Stimulated activated CD8-positive, alpha-beta memory T cell treated with anti-CD3 and anti-CD28 coated beads, Interleukin-2, amount 100 ng/mL, for 48 hours (primary cell): ENCODE results near the gene GRAMD1B.

Experiments used
- DNase-seq, 2 donors: peaks; one replicate each; pipeline ENCODE4 v3.0.0-alpha.2; 2020; ENCODE audit warnings: low read depth in 2 of 2

The GRAMD1B gene

GRCh38 chr11:123429913-123430720 lies at the start of gene GRAMD1B:
TSS of gene GRAMD1B (plus strand) at chr11:123430269. CDS start at chr11:123430793, 524 bp downstream.
- DNase-seq: peak; percentile 67 to 71

DNA sequence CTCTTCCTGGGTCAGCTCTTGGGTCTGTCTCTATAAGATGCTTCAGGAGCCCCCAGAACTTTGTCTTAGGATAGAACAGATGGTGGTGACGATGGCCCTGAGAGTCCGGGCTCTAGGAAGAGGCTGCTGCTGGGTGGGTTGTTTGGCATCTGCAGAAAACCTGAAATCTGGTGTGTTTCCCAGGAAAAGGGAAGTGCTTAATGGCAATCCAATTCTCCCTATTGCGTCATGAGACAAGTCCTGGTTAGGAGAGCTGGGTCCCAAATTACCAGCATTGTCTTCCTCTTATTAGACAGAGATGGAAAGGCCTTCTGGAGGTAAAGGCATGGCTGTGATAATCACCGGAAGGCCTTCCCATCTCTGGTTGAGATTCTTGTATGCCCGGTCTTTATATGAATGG lies 48.9 kb upstream of the GRAMD1B start:
- DNase-seq: no peak

DNA sequence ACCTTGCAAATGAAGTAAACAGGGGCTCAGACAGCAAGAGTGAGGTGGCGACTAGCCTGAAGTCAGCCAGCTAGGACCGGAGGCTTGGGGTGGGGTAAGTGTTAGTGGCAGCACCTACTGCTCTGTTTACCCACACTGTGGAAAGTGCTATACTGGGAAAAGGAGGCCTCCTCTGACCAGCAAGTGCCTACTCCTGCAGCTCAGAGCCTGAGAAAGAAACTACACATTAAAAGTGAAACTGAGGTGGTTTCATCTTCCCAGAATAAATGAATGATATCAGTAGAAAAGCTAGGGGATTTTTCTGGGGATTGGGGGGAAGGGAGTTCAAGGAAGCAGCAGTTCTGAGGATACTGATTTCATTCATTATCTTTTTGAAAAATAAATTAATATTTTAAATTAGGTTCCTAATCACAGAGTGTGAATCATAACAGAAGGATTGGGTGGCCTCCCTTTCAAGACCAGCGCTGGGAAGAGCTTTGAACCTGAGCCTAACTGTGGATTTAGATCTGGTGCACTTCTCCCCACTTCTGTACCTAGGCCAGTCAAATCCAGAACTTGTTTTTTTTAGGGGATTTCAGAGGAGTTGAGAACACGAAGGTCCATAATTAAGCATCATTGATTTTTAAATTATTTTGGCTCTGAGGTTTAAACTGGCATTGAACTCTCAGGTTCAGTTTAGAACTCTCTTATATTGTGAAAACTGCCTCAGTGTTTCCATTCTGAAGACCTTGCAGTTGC lies 48.1 kb upstream of the GRAMD1B start:
- peak; percentile 45 to 59 for DNase-seq

DNA sequence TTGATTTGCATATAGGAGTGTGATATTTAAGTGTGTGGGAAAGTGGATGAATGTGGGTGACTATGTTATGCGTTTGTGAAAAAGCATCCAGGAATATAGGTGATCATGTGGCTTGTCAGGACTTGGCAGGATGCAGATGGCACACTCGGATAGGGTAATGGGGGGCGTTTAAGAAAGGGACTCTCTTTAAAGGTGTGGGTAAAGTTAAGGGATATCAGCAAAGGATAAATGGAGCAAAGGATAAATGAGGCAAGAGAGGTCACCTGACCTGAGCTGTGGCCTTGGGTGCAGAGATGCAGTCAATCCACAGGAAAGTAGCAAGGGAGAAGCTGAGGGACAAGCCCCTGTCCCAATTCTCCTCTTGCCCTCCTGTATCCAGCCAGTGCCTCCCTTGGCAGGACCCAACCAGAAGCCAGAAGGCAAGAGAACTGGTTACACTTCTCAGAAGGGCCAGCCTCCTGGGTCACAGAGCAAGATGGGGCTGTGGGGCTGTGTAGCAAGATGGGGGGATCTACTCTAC lies 47.5 kb upstream of the GRAMD1B start:
- DNase-seq: no peak

DNA sequence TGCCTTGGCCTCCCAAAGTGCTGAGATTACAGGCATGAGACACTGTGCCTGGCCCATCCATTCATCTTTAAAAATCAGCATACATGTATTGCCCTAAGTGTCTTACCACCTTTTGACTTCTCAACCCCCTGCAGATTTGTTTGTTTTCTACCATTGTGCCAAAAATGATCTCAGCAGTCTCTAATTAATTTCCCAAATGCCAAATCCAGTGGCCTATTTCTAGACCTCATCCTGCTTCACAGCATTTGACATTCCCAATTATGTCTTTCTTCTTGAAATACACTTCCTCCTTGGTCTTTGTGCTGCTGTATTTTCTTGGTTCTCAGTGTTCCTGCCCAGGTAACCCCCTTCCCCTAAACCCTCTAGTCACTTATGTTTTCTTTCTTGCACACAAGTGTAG lies 46.0 kb upstream of the GRAMD1B start:
- DNase-seq: no peak

DNA sequence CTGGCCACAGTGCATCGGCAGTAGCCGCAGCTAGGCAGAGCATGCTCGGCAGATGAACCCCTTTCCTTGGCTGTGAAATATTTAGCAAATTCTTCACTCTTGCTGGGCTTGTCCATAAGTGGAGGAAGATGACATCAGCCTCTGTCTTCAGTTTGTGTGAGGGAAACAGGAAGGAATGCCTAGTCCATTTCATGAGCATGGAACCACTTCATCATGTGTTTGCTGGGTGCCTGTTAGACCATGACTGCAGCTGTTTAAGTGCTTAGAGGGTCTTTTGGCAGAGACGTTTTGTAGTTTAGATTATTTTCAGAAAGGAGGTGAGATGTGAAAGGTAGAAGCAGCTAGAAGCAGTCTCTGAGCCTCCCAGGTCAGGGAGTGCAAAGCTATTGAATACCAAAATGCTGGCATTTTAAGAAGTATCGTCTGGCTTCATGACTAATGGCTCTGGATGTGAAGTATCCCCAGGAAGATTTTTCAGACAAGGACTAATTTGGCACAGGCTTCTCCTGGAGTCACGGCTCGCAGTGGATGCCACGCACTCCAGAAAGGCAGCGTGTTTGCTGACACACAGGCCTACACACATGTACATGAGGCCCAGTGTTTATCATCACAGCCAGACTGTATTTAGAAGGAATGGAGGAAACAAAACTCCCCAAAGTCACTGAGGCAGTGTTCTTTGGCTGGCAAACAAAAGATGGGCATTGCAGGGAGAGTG lies 43.1 kb upstream of the GRAMD1B start:
- DNase-seq: no peak

GRCh38 chr11:123388640-123389039 lies 41.4 kb upstream of the GRAMD1B start:
- DNase-seq: no peak

DNA sequence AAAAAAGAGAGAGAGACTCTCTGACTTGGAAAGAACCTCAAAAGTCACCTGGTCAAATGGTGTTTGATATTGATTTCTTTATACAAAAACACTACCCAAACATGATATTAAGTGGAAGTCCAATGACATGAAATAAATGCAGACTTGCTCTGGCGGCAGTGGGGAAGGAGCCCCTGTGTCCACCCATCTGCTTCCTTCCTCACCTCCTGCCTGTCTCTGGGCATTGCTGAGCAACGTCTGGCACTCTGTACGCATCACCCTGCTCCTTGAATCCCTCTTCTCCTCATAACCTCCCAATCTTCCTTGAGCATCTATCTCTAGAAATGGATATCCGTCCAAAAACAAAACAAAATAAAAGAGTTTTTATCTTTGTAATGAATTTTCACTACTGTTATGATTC lies 39.9 kb upstream of the GRAMD1B start:
- DNase-seq: no peak

GRCh38 chr11:123391646-123392348 lies 38.3 kb upstream of the GRAMD1B start:
- DNase-seq: no peak

- DNase-seq: no peak
Measured at GRCh38 chr11:123392431-123392830, 37.6 kb upstream of the GRAMD1B start.

GRCh38 chr11:123392844-123393243 lies 37.2 kb upstream of the GRAMD1B start:
- DNase-seq: no peak

- DNase-seq: no peak
Measured at GRCh38 chr11:123393312-123393927, 36.6 kb upstream of the GRAMD1B start.

DNA sequence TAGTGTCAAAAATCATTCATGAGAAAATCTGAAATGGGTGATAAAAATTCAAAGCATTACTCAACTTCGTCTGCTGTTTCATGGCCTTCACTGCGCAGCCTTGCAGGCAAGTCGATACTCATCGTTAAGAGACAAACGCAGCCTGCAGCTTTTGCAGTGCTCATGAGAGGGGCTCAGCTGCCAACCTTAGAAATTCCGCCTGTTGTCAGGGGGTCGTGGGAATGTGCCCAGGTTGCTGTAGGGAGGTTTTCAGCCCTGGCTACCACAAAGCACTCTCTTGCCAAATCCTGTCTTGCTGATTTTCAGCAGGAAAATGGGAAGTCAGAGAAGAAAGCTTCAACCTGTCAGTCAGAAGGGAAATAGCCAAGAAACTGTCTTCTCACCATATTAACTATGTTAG lies 25.4 kb upstream of the GRAMD1B start:
- no peak for DNase-seq

- DNase-seq: no peak
Measured at GRCh38 chr11:123405123-123405592, 24.9 kb upstream of the GRAMD1B start.

- no peak for DNase-seq
Measured at GRCh38 chr11:123406441-123407129, 23.5 kb upstream of the GRAMD1B start.

DNA sequence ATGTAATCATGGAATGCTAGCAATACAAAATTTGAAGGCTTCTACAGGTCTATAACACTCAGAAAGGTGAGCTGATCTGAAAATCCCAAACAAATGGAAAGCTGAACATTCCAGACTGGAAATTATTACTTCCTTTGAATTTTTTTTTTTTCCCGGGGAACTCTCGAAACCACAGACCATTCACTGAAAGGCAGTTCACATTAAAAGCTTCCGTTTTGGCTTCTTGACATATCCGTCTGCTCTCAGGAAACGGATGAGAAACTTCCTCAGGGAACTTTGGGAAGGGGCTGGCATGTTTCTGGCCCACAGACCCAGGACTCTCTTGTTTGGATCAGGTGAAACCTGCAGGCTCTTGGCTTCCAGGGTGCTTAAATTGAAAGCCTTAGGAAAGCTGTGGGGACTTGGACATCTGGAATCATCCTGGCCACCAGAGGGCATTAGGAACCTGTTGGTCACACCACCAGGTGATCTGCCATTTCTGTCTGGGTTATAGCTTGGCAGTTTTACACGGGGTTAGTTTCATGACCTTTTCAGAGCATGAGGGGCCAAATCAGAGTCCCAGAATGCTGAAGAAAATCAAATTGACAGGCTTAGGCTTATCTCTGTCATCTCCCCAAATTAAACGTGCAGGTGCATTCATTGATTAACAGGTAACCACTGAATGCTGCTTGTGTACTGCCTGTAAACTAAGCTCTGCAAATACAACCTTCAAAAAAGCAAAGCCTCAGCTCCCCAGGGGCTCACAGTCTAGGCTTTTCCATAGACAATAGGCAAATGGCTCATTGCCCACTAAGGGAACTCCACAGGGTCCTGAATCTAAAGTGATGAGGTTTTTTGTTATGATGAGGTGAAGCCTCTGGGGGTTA lies 22.7 kb upstream of the GRAMD1B start:
- peak in 1 of 2 donors; percentile 27 for DNase-seq

GRCh38 chr11:123407996-123408597 lies 22.0 kb upstream of the GRAMD1B start:
- no peak for DNase-seq

DNA sequence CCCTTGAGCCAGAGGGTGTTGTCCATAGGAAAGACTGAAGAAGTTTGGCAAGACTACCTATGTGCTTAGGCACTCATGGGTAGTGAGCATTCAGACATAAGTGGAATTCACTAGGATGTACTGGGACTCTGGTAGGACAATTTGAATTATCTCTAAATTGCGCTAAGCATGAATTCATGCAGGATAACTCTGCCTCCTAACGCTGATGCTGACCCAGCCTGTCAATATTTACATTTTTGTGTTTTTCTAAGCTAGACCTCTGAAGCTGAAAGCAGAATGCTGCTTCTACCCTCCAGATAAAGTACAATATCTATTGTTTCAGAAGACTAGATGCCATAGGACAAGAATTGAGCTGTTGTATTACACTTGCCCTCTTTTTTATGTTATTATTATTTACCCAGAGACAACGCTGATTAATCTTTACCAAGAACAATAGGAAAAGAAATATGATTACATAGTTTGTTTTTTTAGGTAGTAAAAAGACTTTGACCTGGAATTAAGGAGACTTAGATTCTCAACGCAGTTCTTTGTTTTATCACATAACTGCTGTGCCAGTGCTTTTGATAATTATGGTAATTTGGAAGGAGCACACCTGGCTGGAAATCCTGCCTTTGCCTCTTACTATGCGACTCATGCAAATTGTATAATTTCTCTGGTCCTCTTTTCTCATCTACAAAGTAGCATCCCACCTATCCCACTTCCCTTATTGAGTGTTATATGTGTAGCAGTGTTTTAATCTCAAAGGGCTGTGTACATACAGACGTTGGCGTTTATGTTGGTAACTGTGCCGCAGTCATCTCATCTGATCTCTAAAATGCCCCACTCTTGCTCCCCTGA lies 21.2 kb upstream of the GRAMD1B start:
- no peak for DNase-seq
